ENCODE measurements around the gene DNAH14.

DNA sequence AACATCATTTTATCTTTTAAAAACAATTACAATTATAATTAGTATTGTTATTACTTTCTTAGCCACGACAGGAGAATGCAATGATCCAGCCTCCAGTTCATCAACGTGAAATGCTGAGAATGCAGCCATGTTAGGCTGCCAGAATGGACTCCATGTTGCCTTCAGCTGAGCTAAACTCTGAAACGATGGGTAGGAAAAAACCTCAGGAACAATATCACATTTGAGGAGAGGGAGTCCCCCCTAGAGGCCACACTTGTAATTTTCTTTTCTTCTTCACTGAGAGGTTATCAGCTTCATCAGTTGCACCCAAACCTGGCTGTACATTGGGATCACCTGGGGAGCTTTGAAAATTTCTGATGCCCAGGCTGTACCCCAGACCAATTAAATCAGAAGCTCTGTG, 34.6 kb upstream of the DNAH14 start:
- TF ChIP-seq MYC (IDR thresholded peaks at IDR 0.05; ENCODE audit: low read depth, low read length) (no peak), POLR2A (IDR thresholded peaks at IDR 0.05; ENCODE audit: low read depth, low read length) (no peak), EZH2 (IDR thresholded peaks at IDR 0.05; ENCODE audit: borderline replicate concordance, low read depth, low read length, severe bottlenecking) (no peak)
- TF ChIP-seq, protein P1, sequence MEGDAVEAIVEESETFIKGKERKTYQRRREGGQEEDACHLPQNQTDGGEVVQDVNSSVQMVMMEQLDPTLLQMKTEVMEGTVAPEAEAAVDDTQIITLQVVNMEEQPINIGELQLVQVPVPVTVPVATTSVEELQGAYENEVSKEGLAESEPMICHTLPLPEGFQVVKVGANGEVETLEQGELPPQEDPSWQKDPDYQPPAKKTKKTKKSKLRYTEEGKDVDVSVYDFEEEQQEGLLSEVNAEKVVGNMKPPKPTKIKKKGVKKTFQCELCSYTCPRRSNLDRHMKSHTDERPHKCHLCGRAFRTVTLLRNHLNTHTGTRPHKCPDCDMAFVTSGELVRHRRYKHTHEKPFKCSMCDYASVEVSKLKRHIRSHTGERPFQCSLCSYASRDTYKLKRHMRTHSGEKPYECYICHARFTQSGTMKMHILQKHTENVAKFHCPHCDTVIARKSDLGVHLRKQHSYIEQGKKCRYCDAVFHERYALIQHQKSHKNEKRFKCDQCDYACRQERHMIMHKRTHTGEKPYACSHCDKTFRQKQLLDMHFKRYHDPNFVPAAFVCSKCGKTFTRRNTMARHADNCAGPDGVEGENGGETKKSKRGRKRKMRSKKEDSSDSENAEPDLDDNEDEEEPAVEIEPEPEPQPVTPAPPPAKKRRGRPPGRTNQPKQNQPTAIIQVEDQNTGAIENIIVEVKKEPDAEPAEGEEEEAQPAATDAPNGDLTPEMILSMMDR (IDR thresholded peaks at IDR 0.05; ENCODE audit: extremely low read depth in 1 of 2, insufficient read depth in 1 of 2, low read depth in 1 of 2, low read length in 2 of 2): no peak
- TF ChIP-seq, protein P2, sequence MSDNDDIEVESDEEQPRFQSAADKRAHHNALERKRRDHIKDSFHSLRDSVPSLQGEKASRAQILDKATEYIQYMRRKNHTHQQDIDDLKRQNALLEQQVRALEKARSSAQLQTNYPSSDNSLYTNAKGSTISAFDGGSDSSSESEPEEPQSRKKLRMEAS (IDR thresholded peaks at IDR 0.05; ENCODE audit: insufficient read depth, insufficient read length): no peak

Data from endothelial cell of umbilical vein (primary cell).